GM19467 (cell line): ENCODE results near the gene DNM3.

ENCODE experiments used
- ATAC-seq: cut with Tn5 transposase; IDR thresholded peaks from one replicate; pipeline ENCODE4 v1.9.1; 2021; ENCODE audit warnings: mild to moderate bottlenecking, moderate library complexity; ENCODE audit not compliant: unreplicated experiment

DNM3 gene

GRCh38 chr1:171916315-171916771 lies 75.0 kb downstream of the DNM3 start:
- no peak for ATAC-seq

GRCh38 chr1:171917331-171917730 lies 76.0 kb downstream of the DNM3 start:
- no peak for ATAC-seq

DNA sequence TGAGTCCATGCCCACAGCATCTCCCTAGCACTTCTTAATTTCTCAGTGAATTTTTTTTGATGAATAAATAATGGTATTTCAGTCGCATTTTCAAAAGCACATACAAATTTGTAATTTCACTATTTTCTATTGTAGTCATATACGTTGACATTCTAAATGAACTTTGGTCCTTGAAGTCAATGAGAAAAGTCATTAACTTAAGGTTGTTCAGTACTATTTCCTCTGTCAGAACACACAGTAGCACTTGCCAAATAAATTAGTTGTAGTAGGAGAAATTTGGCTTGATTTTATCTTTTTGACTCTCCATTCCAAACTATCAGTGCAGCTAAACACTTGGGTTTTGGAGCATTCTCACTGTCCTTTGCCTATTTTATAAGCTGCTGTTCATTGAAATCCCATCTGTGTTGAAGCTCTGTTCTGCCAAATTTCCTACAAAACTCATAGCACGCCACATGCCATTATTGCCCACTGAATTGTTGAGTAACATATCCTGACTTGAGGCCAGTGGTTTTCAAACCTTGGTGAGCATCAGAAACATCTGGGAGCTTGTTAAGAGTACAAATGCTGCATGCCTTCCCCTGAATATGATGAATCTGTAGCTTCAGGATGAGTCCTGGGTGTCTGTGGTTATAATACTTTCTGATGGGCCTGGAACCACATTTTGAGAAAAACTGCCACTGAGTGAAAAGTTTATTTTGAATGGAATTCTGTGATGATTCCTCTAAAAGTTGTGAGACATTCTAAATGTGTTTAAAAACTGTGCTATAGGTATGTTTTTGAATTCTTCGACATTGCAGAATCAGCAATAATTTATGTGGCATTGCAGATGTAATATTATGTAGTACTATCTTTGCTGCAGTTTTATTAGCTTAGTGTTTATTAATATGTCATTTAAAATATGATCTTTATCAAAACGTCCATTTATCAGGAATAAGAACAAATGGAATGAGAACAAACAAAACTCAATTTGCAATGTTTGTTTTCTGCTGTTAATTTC lies 78.9 kb downstream of the DNM3 start:
- ATAC-seq: no peak

- ATAC-seq: no peak
Measured at GRCh38 chr1:171922999-171923398, 81.7 kb downstream of the DNM3 start.

- ATAC-seq: no peak
Measured at GRCh38 chr1:171929121-171929520, 87.8 kb downstream of the DNM3 start.

DNA sequence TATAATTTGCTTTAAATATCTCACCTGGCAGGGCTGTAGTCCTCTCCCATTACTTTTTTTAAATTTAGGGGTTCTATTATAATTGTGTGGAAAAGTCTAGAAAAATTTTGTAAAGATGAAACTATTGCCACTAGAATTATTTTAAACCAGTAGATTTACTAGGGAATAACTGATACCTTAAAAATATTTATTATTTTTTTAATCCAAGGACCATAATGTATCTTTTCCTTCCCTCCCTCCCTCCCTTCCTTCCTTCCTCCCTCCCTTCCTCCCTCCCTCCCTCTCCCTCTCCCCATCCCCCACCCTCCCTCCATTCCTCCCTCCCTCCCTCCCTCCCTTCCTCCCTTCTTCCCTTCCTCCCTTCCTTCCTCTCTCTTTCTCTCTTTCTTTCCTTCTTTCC lies 90.5 kb downstream of the DNM3 start:
- no peak for ATAC-seq

DNA sequence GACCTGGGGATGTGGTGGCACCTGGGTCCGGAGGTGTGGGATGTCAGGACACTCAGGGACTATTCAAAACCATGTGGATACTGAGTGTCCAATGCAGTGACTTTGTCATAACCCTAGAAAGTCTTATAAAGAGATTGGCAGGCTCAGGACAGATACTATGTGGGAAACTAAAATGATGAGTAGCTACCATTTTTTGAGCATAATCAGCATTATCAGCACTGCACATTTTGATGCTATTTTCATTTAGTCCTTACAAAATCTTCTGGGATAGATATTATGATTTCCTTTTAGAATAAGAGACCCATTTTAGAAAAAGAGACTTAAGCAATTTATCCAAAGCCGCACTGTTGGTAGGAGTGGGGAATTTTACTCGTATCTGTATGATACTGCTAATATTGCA lies 93.4 kb downstream of the DNM3 start:
- ATAC-seq: no peak

GRCh38 chr1:171935086-171935485 lies 93.8 kb downstream of the DNM3 start:
- no peak for ATAC-seq

DNA sequence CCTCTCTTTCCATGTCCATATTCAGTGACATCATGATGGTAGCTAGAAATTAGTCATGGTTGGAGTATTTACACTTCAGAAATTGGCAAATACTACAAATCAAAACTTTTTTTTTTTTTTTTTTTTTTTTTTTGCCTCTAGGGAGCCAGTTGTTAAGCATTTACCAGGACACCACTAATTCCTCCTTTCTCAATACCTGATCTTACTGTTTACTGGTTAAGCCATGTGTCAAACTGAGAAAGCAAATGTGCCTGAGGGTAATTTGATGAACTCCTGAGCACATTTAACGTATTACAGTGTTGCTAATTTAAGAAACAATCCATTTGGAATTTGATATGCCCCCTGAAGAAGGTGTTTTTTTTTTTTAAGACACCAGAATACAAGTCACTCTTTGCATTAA lies 94.4 kb downstream of the DNM3 start:
- no peak for ATAC-seq

DNA sequence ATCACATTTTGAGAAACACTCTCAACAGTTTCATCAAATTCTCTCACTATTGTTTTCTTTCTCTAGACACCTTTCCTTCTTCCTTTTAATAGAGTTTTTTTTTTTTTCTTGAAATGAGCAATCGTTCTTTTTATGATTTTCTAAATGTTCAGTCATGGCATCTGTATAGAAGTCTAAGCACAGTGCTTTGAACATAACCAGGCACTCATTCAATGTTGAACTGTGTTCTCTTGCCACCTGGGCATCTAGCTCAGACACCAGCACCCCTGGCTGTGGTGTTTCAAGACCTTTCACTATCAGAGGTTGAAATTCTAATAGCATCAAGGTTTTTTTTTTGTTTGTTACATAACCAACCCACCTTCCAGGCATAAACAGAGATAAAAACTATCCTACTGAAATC lies 96.6 kb downstream of the DNM3 start:
- ATAC-seq: no peak

DNA sequence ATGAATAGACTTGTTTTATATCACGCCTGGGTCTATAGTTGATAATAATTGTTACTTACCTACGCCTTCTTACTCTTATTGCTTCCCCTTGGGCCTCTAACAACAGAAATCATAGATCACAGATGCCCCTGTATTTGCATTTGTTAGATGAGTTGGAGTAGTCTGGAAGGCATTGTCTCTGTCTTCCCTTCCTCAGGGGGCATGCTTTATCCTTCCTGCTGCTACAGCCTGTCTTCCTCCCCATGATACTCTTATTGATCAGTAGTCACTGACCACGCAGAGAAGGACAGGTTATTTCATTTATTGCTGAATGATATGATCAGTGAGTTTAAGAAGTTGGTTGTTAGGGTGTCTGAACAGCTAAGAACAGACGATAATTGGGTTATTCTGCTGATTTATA lies 98.4 kb downstream of the DNM3 start:
- ATAC-seq: no peak

- no peak for ATAC-seq
Measured at GRCh38 chr1:171940368-171940767, 99.1 kb downstream of the DNM3 start.

- ATAC-seq: no peak
Measured at GRCh38 chr1:171941920-171942319, 100.6 kb downstream of the DNM3 start.

GRCh38 chr1:171943973-171944561 lies 102.8 kb downstream of the DNM3 start:
- ATAC-seq: no peak

- ATAC-seq: no peak
Measured at GRCh38 chr1:171948511-171948910, 107.2 kb downstream of the DNM3 start.

DNA sequence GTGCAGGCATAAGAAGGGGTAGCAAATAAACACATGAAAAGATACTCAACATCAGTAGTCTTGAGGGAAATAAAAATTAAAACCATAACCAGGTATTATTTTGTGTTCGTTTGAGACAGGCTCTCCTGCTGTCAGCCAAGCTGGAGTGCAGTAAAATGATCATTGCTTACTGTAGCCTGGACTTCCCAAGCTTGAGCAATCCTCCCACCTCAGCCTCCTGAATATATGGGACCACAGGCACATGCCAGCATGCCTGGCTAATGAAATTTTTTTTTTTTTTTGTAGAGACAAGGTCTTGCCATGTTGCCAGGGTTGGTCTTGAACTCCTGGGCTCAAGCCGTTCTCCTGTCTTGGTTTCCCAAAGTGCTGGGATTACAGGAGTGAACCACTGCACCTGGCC lies 108.0 kb downstream of the DNM3 start:
- no peak for ATAC-seq

GRCh38 chr1:171953835-171954234 lies 112.5 kb downstream of the DNM3 start:
- no peak for ATAC-seq

GRCh38 chr1:171954361-171954760 lies 113.1 kb downstream of the DNM3 start:
- no peak for ATAC-seq

DNA sequence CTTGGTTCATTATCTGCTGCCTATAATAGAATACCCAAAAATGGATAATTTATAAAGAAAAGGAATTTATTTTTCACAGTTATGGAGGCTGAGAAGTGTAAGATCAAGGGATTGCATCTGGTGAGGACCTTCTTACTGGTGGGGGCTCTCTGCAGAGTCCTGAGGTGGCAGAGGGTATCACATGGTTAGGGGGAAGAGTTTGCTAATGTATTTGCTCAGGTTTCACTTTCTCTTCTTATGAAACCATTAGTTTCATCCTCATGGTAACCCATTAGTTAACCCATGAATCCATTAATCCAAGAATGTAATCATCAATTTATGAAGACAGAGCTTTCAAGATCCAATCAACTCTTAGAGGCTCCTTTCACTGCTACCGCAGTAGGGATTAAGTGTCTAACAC lies 120.6 kb downstream of the DNM3 start:
- ATAC-seq: no peak

DNA sequence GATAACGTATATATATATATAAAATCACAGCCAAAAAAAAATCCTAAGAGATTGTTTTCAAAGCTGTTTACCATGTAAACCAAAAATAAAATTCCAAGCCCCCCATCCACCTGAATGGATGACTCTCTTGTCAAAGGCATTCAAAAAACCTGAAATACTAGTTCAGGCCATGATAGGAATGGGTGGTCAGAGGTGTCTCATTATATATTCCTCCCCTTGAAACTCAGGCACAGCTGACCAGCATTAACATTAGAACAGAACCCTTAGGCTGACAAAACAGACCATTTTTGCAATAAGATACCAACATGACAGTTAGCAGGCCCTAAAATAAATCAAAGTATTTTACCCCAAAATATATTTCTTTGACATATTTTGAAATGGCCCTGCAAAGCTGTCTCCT lies 122.5 kb downstream of the DNM3 start:
- no peak for ATAC-seq

- ATAC-seq: no peak
Measured at GRCh38 chr1:171965777-171966176, 124.5 kb downstream of the DNM3 start.
